Endometrial microvascular endothelial cells (primary cell): ENCODE results near the gene URAD. TPM values are rescaled to one million over a fixed set of nuclear protein-coding genes. Genes with fewer than 3 reads are reported as not detected.

Experiments used
- total RNA-seq: library from RNA; depleted of rRNA; stranded (reverse); fragments of >200 nt; gene quantifications from one replicate; pipeline ENCODE4 v1.2.3, GENCODE V29; 2015; ENCODE audit errors: inconsistent ontology term

URAD gene
- total RNA-seq, 1 donor from 2014 or later, result not detected

Other genes starting within 250 kb of the URAD start
- gene GSX1, start 196.2 kb downstream of the URAD start, total RNA-seq, result not detected
- gene PDX1, start 68.7 kb downstream of the URAD start, total RNA-seq, result not detected
- not detected for gene CDX2, start 19.4 kb downstream of the URAD start, total RNA-seq
- gene FLT3, start 111.9 kb upstream of the URAD start, total RNA-seq, result not detected
- gene PAN3, start 149.9 kb upstream of the URAD start, total RNA-seq, result 18.1 TPM